Activated naive CD8-positive, alpha-beta T cell treated with anti-CD3 and anti-CD28 coated beads, Interleukin-2, amount 10 ng/mL, durations not matched to agents 7 days and 5 days (primary cell): ENCODE data around the gene MEIG1. TPM values are rescaled to one million over a fixed set of nuclear protein-coding genes. Genes with fewer than 3 reads are reported as not detected.
"Not testable (repeated sequence)": the region's sequence is repeated elsewhere in the genome, so short reads cannot be mapped to it uniquely, and the experiment has no call there.

Experiments used
- ATAC-seq: fragments of 150-1000 bp; cut with Tn5 transposase; one replicate; pipeline ENCODE4 v1.10.0; 2021; ENCODE audit warnings: low read depth, moderate library complexity
- POLR2A ChIA-PET: fragments of 350-600 bp; sonication (Branson Sonifier 250); formaldehyde crosslinking; loops from one replicate; lab custom pipeline; 2021; ENCODE audit warnings: antibody characterized with exemption; lab: Charles Lee
- DNase-seq: peaks from one replicate; pipeline ENCODE4 v3.0.0; 2021
- H3K27ac Mint-ChIP-seq: one replicate; pipeline ENCODE4 v1.8.0; 2022; ENCODE audit warnings: mild to moderate bottlenecking, mixed read lengths
- H3K27me3 Mint-ChIP-seq: one replicate; pipeline ENCODE4 v1.8.0; 2022; ENCODE audit warnings: mild to moderate bottlenecking, moderate library complexity, mixed read lengths
- H3K36me3 Mint-ChIP-seq: one replicate; pipeline ENCODE4 v1.8.0; 2021; ENCODE audit warnings: mild to moderate bottlenecking, mixed read lengths
- H3K4me1 Mint-ChIP-seq: one replicate; pipeline ENCODE4 v1.8.0; 2021; ENCODE audit warnings: mixed read lengths
- H3K4me3 Mint-ChIP-seq: one replicate; pipeline ENCODE4 v1.8.0; 2022; ENCODE audit warnings: mild to moderate bottlenecking, moderate library complexity, mixed read lengths
- H3K9me3 Mint-ChIP-seq: one replicate; pipeline ENCODE4 v1.8.0; 2021; ENCODE audit warnings: mixed read lengths
- total RNA-seq, 2 experiments: library from RNA; stranded (reverse); gene quantifications; one replicate each; pipeline ENCODE4 v1.2.3, GENCODE V29; 2021

MEIG1 gene
- total RNA-seq, 2 experiments from 2014 or later = 0.78 to 0.88 TPM

GRCh38 chr10:14974153-14974998 is 15.2 kb downstream of the MEIG1 start:
- POLR2A ChIA-PET = interaction anchor here (0.8 kb wide), 1 partner anchor 96 kb away, joined by 3 read pairs; no protein-coding TSS in a partner anchor
- ATAC-seq, H3K4me3 Mint-ChIP-seq, DNase-seq, H3K36me3 Mint-ChIP-seq, H3K27me3 Mint-ChIP-seq, H3K27ac Mint-ChIP-seq, H3K9me3 Mint-ChIP-seq, H3K4me1 Mint-ChIP-seq: not testable (repeated sequence)

GRCh38 chr10:14975672-14976273 is 16.6 kb downstream of the MEIG1 start:
- no peak for ATAC-seq
- Mint-ChIP-seq H3K27ac (no peak overlapping the region), H3K27me3 (peaks cover 9% of the 10 kb centered on the region), H3K9me3 (no peaks in the 10 kb centered on the region), H3K36me3 (no peaks in the 10 kb centered on the region), H3K4me1 (peaks cover 8% of the 10 kb centered on the region), H3K4me3 (no peak overlapping the region)
- POLR2A ChIA-PET = no interaction called here
- no peak for DNase-seq

DNA sequence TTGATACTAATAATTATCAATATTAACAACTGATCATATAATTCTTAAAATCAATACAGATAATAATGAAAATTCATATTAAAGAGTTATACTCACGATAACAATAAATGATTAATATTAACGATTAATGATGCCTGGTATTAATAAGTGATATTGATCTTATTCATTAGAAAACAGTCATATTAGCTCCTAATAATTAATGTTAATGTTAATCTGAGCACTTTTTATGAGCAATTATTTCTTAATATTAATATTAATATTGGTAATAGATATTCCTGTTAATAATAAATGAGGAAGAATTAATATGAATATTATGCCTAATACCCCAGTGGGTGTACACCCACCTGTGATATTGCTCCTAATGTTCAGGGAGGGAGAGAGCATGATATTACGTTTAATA is 23.6 kb downstream of the MEIG1 start:
- DNase-seq (no peak), ATAC-seq (no peak)
- Mint-ChIP-seq H3K36me3 (no peaks in the 10 kb centered on the region), H3K27me3 (no peaks in the 10 kb centered on the region), H3K4me1 (no peaks in the 10 kb centered on the region), H3K27ac (no peak overlapping the region), H3K9me3 (no peaks in the 10 kb centered on the region), H3K4me3 (no peak overlapping the region)
- POLR2A ChIA-PET = no interaction called here

- H3K9me3 Mint-ChIP-seq, DNase-seq, ATAC-seq, H3K27ac Mint-ChIP-seq, H3K4me3 Mint-ChIP-seq, POLR2A ChIA-PET, H3K4me1 Mint-ChIP-seq, H3K36me3 Mint-ChIP-seq, H3K27me3 Mint-ChIP-seq: not testable (repeated sequence)
Observed at GRCh38 chr10:14989552-14989951, 30.4 kb downstream of the MEIG1 start.

DNA sequence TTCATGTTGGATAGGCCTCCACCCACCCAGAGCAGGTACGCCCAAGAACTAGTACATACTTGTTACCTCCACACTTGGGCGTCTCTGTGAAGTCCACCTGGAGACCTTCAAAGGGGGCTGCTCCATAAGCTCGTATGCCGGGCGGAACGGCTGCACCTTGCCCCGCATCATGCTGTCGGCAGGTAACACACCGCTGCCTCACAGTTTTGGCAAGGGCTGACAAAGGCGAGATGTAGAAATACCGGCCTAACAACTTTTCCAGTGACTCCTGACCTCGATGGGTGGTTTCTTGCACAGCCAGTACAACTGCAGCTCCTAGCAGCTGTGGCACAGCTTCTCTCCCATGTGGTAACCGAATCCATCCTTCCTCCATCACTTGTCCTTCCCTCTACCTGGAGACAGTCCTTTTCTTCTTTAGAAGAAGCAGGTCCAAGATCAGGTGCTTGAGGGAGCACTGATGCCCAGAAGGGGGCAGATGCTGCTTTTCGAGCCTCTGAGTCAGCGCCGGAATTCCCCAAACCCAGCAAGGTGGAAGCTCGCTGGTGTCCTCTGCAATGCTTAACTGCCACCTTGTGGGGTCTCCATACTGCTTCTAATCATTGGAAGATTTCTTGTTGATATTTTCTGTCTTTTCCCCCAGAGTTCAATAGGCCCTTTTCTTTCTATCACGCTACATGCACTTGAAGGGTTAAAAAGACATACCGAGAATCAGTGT is 32.0 kb downstream of the MEIG1 start:
- DNase-seq, ATAC-seq, H3K4me1 Mint-ChIP-seq, H3K27me3 Mint-ChIP-seq, POLR2A ChIA-PET, H3K36me3 Mint-ChIP-seq, H3K27ac Mint-ChIP-seq, H3K9me3 Mint-ChIP-seq, H3K4me3 Mint-ChIP-seq: not testable (repeated sequence)

DNA sequence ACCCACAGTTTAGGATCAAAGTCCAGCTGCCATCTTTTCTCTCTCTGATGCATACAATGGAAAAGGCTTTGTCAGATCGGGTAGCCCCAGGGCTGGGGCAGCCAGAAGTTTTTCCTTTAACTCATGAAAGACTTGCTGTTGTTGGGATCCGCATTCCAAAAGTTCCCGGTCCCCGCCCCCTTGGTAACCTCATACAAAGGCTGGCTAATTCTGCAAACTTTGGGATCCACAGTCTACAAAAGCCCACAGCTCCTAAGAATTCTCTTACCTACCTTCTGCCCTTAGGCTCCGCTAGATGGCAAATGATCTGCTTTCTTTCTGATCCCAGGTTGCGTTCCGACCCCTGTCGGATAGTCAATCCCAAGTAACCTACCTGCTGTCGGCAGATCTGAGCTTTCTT is 33.1 kb downstream of the MEIG1 start:
- H3K4me1 Mint-ChIP-seq, H3K27me3 Mint-ChIP-seq, ATAC-seq, H3K27ac Mint-ChIP-seq, H3K36me3 Mint-ChIP-seq, POLR2A ChIA-PET, DNase-seq, H3K9me3 Mint-ChIP-seq, H3K4me3 Mint-ChIP-seq: not testable (repeated sequence)

DNA sequence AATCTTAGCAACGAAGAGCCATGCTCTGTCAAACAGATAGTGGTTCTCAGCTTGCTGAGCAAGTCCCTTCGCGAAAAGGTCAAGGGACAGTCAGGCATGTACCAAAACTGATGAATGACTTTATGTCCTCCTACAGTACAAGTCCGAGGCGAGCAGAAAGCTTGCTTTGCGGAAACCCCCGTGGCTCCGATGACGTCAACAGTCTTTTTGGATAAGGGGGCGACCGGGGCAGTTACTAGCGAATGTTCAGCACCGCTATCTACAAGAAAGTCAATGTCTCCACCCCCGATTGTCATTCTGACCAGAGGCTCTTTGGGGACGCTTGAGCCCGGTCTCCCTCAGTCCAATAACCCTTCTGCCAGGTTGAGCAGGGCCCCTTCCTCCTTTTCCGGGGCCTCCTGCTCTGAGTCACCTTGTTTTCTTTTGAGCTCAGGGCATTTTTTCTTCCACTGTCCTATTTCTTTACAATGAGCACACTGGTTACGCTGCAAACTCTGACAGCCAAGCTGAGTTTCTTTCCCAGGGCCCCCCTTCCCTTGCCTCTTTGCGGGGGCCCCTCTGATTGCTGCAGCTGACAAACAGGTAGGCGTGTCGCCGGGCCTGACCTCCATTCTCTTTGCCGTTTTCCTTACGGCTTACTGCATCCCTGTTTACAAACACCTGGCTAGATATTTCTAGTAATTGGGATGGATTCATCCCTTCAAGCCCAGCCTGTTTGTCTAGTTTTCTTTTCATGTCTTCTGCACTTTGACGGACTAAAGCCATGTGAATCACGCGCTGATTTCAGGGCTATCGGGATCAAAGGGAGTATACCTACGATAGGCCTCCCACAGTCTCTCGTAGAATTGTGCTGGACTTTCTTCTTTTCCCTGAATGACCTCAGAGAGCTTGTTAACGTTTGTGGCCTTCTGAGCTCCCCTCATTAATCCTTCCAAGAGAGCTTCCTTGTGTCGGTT is 34.6 kb downstream of the MEIG1 start:
- H3K27ac Mint-ChIP-seq, H3K9me3 Mint-ChIP-seq, ATAC-seq, H3K4me1 Mint-ChIP-seq, H3K4me3 Mint-ChIP-seq, H3K27me3 Mint-ChIP-seq, DNase-seq, H3K36me3 Mint-ChIP-seq, POLR2A ChIA-PET: not testable (repeated sequence)

- DNase-seq (no peak), ATAC-seq (no peak)
- no peaks in the 10 kb centered on the region for H3K9me3 Mint-ChIP-seq
- peaks cover 2% of the 10 kb centered on the region for H3K27me3 Mint-ChIP-seq
- no peaks in the 10 kb centered on the region for H3K36me3 Mint-ChIP-seq
- no peak overlapping the region for H3K27ac Mint-ChIP-seq
- POLR2A ChIA-PET = no interaction called here
- H3K4me3 Mint-ChIP-seq = no peak overlapping the region
- H3K4me1 Mint-ChIP-seq = peaks cover 3% of the 10 kb centered on the region
Observed at GRCh38 chr10:14995964-14996565, 36.9 kb downstream of the MEIG1 start.

GRCh38 chr10:15013530-15013929 is 54.3 kb downstream of the MEIG1 start:
- H3K9me3 Mint-ChIP-seq, H3K4me3 Mint-ChIP-seq, H3K4me1 Mint-ChIP-seq, H3K36me3 Mint-ChIP-seq, ATAC-seq, H3K27ac Mint-ChIP-seq, POLR2A ChIA-PET, DNase-seq, H3K27me3 Mint-ChIP-seq: not testable (repeated sequence)

DNA sequence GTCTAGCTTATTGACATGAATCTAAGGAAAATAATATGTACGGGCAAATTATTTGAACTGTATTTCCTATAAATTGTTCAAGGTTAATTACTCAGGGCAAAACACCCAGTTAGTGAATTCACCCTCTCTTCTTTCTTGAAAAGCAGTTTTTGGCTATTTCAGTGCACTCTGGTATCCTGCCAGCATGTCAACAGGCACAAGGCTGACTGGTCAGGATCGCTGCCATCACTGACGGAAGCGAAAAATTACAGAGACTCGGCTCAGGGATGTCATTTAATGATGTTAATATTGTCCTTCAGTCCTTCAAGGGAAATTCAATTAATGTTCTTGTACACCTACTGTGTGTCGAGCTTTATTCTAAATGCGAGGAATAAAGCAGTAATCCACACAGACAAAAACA is 56.3 kb downstream of the MEIG1 start:
- ATAC-seq = no peak
- H3K27me3 Mint-ChIP-seq = no peaks in the 10 kb centered on the region
- H3K27ac Mint-ChIP-seq = no peak overlapping the region
- H3K4me3 Mint-ChIP-seq = no peak overlapping the region
- POLR2A ChIA-PET = no interaction called here
- no peaks in the 10 kb centered on the region for H3K9me3 Mint-ChIP-seq
- no peaks in the 10 kb centered on the region for H3K36me3 Mint-ChIP-seq
- no peaks in the 10 kb centered on the region for H3K4me1 Mint-ChIP-seq
- DNase-seq = no peak

- H3K27ac Mint-ChIP-seq, H3K4me1 Mint-ChIP-seq, ATAC-seq, POLR2A ChIA-PET, DNase-seq, H3K36me3 Mint-ChIP-seq, H3K9me3 Mint-ChIP-seq, H3K27me3 Mint-ChIP-seq, H3K4me3 Mint-ChIP-seq: not testable (repeated sequence)
Observed at GRCh38 chr10:15020966-15021365, 61.8 kb downstream of the MEIG1 start.
